GM12872 (cell line): Measurements from ENCODE around the gene OPCML.

Experiments used
- CTCF ChIP-seq: IDR thresholded peaks from 3 replicates; pipeline ENCODE4 v1.5.1; 2011; ENCODE audit warnings: low read depth, mild to moderate bottlenecking, low read length, moderate library complexity; ENCODE audit not compliant: insufficient read depth

The OPCML gene

GRCh38 chr11:132648851-132649250 is 883.5 kb downstream of the OPCML start:
- no peak for TF ChIP-seq CTCF

GRCh38 chr11:132646890-132647289 is 885.4 kb downstream of the OPCML start:
- TF ChIP-seq CTCF, result no peak

DNA sequence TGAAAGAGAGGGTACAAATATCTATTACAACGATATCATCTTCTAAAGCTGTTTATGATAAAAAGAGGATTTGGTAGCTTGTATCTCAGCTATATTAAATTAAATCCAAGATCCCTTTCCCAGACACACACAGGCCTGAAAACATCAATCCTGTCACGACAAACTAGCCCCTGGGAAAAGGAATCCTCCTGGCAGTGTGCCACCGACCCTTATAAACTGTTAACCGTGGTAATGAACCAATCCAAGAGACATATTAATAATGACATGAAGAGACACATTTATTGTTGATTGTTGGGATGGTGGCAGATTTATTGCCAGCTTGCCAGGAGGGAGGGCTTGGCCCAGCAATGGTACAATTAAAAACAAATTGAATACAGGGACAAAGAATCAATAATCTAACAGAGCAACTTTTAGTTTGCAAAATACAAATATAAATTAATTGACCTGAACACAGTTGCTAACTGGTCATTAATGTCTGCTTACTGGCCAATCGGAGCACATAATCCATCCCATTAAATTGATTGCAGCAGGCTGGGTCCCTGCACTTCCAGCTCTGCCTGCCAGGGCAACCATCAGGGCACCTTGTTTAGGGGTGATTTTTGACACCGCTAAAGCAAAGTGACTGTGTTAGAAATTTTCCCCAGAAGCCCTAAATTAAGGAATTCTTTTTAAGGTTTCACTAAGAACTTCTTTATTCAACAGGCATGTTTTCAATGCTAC is 887.6 kb downstream of the OPCML start:
- no peak for TF ChIP-seq CTCF

DNA sequence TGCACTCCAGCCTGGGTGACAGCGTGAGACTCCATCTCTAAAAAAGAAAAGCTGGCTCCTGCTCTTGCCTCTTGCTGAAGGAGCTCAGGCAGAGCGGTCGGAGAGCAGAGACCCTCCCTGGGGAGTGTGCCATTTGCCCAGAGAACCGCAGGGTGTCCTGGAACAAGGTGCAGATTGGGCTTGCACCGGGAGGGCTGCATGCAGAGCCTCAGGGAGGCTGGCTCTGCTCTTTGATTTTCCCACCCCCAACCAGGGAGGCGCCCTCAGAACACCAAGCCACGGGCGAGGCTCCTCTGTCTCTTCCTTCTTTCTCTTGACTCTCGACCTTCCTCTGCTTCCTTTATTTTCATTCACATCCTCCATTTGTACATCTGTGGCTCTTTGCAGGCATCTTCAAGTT is 889.1 kb downstream of the OPCML start:
- TF ChIP-seq CTCF, result no peak

DNA sequence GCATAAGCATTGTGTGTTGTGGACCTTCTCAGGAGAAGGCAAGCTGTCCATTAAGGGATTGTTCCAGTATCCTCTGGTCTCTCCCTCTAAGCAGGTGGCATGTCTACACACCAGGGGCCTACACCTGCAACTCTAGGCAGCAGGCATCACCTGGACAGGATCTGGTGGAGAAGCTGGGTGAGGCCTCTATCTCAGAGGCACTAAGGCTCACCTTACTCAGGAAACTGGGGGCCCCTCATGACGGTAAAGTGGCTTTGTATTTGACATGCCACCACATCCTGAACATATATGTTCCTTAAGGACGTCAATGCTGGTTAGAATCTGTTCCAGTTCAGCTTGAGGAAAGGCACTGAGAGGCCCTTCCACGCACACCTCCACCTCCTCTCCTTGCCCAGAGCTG is 891.3 kb downstream of the OPCML start:
- no peak for TF ChIP-seq CTCF

DNA sequence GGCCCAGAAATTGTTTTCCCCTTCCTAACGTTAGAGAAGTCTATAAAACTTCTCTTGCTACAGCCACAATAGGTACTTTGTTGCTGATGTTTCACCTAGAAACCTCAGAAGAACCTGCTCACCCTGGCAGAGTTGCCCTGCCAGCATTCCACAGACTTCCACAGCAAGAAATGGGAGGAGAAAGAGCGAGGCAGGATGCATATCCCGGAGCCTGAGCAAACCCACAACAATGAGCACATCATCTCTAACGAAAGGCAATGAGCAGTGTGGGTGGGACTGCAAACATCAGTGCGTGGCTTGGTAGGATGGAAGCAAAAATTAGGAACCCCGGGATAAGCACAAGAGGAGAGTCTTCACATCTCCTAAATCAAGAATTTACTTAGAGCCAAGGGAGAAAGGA is 892.3 kb downstream of the OPCML start:
- no peak for TF ChIP-seq CTCF

DNA sequence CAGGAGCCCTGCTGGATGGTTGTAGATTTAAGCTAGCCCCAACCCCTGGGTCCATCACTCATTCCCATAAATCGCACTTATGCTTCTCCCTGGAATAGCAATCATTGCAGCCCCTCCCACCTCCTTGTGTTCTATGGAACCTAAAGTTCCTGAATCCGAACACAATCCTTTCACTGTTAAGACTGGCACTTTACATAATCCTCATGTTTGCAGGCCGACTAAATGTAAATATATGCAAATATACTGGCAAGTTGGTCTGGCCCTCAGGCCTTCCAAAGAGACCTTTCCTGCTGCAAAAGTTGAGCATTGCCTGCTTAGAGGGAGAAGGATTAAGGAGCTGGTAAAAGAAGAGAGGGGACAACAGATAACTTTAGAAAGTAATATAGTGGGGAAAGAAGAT is 892.9 kb downstream of the OPCML start:
- TF ChIP-seq CTCF, result no peak
